ENCODE results near the gene HNRNPU.

GRCh38 chr1:244836135-244836521 is 28.2 kb downstream of the HNRNPU start:
- TF ChIP-seq CTCF (conservative IDR thresholded peaks at IDR 0.05; ENCODE audit: low read depth, low read length): no peak
- no peak for TF ChIP-seq EZH2 (IDR thresholded peaks at IDR 0.05; ENCODE audit: borderline replicate concordance, low read depth, low read length, poor library complexity, severe bottlenecking)

Data from A673 (cell line).